GM19099 (cell line): Measurements from ENCODE around the gene GNMT.
A peak's percentile ranks its signal among the peaks of the same experiment; 100 is the strongest.

Experiments used
- POLR2A ChIP-seq: IDR thresholded peaks from 3 replicates; pipeline ENCODE4 v1.6.1; 2011; ENCODE audit warnings: low read depth; ENCODE audit not compliant: insufficient read length; ENCODE audit errors: extremely low read depth

GNMT gene

DNA sequence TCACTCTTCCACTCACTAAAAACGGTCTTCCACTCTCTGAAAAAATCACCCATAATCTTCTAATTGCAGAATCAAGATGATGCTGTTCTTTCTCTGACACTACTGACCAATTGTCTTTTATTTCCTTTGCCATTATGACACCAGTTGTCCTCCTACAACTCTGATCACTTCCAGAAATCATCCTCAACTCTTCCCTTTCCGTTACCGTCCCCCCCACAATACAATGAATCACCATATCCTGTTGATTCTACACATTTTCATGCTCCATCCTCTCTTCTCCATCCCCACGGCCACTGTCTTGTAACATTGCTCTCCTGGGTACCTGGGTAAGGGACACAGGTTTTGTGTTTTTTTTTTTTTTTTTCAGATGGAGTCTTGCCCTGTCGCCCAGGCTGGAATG is 21.3 kb downstream of the GNMT start:
- TF ChIP-seq POLR2A = no peak

DNA sequence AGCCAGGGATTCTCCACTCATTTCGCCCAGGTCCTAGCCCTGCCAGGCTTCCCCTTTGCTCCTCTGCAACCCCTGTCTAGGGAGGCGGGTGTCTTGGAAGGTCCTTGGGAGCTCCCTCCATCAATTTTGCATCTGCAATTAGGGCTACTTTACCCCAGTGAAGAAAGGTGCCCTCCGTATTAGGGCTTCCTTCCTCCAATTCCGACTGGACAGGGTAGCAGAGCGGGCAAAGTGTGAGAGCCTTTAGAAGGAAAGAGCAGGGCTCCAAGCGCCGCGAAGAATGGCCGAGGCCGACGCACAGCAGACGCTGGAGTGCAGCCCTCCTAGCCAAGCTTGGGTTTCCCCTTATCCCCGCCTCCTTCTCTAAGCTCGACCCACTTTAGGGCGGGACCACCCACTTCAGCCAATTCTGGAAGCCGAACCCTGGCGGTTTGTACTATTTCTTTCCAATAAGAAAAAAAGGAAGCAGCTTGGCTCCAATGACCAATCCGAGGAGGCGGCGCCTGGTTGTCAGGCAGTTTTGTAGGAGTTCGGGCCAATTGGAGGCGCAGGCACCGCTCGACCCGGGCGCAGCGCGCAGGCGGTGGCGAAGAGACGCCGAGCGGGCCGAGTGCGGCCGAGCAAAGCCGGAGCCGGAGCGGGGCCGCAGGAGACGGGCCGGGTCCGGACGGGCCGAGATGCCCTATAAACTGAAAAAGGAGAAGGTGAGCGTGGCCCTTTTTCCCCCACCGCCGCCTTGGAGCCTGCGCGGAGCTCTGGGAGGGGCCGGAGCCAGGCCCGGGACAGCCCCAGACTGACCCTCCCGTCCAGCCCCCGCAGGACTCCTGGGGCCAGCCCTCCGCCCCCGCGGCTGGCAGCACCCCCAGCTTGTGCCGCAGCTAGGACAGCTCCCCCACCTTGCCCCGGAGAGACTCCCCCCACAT is 23.7 kb downstream of the GNMT start, which contains the start of gene PPP2R5D:
Gene PPP2R5D (plus strand): TSS at position 570 of the 923 bp plus-strand sequence. CDS start 108 bp downstream, at position 678.
- peak; percentile 93 for TF ChIP-seq POLR2A

DNA sequence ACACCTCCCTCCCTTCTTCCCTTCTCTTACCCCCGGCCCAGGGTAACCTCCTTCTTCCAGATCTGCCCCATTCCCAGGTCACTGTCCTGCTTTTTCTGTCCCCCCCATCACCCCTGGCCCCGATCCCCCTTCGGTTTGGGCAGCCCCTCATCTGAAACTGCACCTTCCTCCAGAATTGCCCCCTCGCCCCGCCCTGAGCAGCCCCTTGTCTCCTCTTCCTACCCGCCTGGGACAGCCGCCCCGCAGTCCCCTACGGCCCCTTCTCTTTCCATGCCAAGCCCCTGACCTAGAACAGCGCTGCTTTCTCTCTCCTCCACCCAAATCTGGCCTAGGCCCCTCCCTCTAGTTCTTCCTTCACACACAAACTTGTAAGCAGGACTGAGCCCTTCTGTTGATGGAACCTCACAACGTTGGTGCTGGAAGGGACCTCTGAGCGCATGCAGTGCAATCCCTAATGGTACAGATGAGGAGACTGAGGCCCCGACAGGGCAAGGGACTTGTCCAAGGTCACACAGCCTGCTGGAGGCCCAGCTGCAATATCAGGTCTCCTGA is 24.4 kb downstream of the GNMT start:
- TF ChIP-seq POLR2A = no peak

DNA sequence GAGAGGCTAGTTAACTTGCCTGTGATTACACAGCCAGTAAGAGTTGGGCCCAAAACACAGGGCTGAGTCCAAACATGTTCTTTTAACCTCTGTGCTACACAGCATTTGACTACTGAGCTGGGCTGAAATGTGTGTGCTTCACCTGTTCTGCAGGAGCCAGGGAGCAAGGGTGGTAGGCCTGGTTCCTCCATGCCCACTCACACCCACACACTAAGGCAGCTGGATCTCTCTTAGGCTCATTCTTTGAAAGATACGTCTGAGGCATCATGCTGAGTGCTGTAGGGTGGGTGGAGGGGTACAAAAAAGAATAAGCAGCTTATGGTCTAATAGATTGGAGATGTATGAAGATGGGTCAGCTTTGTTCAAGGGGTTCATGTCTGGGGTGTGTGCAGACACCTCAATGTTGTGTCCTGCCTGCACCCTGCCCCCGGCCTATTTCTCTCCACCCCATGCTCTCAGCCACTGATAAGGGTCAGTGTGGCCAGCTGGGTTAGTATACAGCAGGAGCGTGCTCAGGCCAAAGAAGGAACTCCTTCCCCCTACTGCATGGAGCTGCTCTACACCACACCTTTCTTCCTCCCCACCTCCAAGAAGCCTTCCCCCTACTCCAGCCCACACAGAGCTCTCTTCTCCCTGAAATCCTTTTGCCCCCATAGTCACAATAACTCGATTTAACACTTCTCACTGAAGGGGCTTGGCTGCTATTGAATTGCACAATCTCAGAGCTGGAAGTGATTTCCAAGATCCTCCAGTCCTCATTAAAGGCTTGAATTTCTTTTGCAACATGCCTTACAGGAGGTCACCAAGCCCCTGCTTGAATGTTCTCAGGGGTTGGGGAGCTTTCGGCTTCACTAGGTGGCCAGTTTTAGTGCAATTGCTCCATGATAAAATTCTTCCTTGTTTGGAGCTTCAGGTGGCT is 27.2 kb downstream of the GNMT start:
- no peak for TF ChIP-seq POLR2A

DNA sequence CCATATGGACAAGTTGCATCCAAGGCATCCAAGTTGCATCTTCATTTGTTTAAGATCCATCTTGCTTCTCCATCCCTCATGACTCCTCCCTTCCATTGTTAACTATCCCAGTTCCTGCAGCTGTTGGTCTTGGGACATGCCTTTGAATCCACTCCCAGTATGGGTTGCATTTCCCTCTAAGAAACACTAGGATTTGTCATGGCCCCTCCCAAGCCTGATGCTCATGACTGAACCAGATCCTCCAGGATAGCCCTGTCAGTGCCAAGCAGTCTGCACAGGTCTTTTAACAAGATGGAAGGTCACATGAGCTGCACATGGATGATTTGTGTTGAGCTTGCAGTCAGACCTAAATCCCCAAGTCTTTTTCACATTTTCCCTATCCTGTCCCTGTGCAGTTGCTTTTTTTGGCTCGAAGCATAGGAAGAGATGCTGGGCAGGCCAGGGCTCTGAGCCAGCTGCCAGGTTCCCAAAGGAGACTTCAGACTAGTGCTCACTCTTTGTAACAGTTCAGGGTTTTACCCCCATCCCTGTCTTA is 28.0 kb downstream of the GNMT start:
- no peak for TF ChIP-seq POLR2A

DNA sequence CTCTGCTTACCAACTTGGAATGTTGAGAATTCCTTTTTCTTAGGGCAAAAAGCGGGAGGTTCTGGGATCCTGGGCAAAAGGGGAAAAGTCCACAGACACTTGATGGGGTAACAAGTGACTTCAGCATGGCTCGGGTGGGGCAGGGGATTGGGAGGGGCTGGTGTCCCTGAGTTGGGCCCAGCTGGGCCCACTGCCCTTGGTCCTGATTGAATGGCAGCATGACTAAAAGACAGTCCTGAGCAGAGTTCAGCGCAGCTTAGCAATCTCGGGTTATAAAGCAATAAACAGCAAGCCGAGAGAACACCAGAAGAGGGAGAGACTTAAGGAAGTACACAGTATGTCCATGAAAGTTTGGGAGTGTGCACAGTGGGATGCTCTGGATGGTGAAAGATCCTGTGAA is 29.4 kb downstream of the GNMT start:
- TF ChIP-seq POLR2A = no peak

DNA sequence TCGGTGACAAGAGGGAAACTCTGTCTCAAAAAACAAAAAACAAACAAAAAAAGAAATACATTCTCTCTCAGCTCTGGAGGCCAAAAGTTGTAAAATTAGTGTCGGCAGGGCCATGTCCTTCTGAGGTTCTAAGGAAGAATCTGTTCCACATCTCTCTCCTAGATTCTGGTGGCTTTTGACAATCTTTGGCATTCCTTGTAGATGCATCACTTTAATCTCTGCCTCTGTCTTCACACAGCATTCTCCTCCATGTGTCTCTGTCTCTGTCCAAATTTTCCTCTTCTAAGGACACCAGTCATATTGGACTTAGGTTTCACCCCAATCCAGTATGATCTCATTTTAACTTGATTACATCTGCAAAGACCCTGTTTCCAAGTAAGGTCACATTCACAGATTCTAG is 32.9 kb downstream of the GNMT start:
- TF ChIP-seq POLR2A = no peak

DNA sequence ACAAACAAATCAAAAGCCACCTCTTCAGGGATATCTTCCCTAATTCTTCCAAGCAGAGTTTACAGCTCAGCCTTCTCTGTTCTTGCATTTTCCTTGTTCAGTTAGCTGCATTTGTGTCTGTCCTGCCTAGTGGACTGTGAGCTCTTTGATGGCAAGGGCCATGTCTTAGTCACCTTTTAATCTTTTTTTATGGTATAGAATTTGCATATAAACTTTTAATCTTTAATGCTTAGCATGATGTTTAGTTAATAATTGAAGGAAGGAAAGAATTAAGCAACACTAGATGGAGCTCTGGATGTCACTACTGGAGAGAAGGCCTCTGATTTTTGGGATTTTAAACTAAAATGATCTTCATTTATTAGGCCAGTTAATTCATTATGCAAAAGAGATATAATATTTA is 36.0 kb downstream of the GNMT start:
- no peak for TF ChIP-seq POLR2A

DNA sequence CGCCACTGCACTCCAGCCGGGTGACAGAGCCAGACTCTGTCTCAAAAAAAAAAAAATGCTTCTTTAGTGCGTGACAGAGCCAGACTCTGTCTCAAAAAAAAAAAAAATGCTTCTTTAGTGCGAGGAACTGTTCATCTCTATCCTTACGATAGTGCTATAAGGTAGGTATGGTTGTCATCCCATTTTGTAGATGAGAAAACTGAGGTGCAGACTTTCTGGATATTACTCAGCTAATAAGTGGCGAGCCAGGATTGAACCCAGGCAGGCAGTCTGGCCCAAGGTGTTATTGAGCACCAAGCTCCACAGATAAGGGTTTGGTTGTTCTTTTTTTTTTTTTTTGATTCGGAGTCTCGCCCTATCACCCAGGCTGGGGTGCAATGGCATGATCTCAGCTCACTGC is 41.3 kb downstream of the GNMT start:
- no peak for TF ChIP-seq POLR2A

DNA sequence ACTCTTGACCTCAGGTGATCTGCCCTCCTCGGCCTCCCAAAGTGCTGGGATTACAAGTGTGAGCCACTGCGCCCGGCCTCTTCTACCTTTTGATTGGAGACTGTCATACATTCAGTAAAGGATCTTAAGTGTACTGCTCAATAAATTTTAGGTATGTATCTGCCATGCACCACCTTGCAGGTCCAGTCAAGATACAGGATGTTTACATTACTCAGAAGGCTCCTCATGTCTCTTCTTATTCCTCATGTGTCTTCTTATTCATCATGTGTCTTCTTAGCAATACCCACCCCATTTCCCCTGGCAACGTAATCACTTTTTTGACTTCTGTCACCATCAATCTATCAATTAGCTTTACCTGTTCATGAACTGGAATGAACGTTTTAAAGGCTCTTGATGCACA is 45.3 kb downstream of the GNMT start:
- no peak for TF ChIP-seq POLR2A

DNA sequence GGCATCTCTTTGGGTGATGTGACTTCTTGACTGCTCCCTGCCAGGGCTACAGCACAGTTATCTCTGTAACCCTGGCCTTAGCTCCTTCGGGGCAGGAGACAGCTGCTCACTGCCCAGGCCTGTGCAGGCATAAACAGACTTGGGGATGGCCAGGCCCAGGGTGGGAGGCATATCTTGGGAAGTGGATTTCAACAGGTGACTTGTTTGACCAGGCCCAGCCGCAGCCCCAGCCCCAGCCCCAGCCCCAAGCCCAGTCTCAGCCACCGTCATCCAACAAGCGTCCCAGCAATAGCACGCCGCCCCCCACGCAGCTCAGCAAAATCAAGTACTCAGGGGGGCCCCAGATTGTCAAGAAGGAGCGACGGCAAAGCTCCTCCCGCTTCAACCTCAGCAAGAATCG is 45.7 kb downstream of the GNMT start:
- no peak for TF ChIP-seq POLR2A

DNA sequence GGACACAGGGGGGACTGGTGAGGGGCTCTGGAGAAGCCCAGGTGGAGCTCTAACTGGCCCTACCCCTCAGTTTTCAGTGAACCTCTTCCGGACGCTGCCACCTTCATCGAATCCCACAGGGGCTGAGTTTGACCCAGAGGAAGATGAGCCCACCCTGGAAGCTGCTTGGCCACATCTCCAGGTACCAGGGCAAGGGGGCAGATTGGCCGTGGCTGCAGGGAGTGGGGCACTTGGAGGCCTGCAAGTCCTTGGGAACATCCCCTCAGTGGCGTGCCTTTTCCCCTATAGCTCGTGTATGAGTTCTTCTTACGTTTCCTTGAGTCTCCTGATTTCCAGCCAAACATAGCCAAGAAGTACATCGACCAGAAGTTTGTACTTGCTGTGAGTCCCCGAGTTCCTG is 46.6 kb downstream of the GNMT start:
- TF ChIP-seq POLR2A = no peak

DNA sequence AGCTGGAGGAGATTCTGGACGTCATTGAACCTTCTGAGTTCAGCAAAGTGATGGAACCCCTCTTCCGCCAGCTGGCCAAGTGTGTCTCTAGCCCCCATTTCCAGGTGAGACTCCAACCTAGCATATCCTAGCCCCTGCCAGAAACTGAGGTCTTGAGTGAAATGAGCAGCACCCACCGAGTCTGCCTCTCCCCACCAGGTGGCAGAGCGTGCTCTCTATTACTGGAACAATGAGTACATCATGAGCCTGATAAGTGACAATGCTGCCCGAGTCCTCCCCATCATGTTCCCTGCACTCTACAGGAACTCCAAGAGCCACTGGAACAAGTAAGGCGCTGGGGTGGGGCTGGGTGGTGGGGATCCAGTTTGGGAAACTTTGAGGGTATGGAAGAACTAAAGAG is 48.6 kb downstream of the GNMT start:
- TF ChIP-seq POLR2A = no peak

DNA sequence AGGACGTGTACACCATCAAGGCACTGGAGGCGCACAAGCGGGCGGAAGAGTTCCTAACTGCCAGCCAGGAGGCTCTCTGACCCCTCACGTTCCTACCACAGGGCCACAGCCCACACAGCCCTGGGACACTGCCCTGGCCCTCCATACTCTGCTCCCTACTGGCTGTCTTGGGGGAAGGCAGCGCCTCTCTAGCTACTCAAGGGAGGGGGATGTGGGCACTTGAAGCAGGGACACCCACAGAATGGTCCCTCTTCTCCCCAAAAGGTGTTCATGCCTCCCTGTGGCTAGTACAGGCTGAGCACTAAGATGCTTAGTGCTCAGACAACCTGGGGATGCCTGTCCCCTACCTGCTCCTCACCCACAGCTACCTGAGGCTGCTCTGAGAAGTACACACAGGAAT is 50.7 kb downstream of the GNMT start:
- no peak for TF ChIP-seq POLR2A

DNA sequence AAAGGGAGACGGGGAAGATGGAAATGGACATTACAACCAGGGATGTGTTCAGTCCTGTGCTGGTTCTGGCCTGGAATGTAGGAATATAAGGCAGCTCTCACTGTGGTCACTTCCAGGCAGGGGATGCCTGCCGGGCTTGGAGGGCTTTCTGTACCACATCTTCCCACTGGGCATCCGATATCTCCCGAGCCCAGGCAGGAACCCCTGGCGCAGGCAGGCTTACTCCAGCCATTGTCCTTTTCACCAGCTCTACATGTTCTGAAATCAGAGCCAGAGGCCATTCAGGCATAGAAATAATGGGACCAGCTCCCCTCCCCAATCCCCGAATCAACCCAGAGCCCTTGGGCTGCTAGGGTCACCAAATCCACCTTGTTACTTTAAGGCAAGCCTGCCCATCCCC is 51.8 kb downstream of the GNMT start:
- no peak for TF ChIP-seq POLR2A

DNA sequence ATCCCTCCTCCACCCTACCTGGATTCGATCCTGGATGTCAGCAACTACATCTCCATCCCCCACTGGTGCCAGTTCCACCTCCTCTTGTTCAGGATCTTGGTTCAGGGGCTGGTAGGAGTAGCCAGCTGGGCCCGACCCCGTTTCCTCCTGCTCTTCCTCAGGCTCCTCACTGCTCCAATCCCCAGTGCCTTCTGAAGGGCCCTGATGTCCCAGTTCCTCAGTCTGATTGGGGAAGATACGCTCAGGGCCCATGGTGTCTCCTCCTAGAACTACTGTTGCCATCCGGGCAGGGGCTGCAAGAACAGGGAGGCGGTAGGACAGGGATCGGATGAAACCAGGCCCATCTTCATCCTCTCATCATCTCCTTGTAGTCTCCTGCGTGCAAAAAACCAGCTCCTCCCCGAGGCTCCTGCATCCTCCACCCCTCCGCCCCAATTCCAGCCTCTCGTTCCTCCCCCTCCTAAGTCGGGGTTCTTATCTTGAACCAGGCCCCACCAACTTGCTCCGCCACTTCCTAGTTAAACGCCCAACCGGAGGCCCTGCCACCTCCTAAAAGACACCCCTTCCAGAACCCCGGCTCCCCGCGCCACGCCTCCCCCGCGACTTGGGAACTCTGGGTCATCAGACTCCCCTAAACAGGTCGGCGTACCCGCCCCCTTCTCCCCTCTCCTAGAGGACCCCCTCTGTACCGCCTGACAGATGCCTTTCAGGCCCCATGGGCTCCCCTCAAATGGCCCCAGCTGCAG is 52.7 kb downstream of the GNMT start:
- TF ChIP-seq POLR2A = no peak
